Measurements from ENCODE around the gene RSPRY1.

- no peak for TF ChIP-seq POLR2A (IDR thresholded peaks at IDR 0.05)
- TF ChIP-seq CTCF (IDR thresholded peaks at IDR 0.05), result no peak
- no peak for TF ChIP-seq EP300 (IDR thresholded peaks at IDR 0.05)
Observed at GRCh38 chr16:57190136-57190535, 4.0 kb downstream of the RSPRY1 start.

Data from ovary (tissue), 3 donors.